ENCODE results near the gene ERRFI1.
"Not testable (repeated sequence)": the region's sequence is repeated elsewhere in the genome, so short reads cannot be mapped to it uniquely, and the experiment has no call there.

The ERRFI1 gene

GRCh38 chr1:7963841-7964240, 62.3 kb downstream of the ERRFI1 start:
- not testable (repeated sequence) for DNase-seq

GRCh38 chr1:7963378-7963730, 62.8 kb downstream of the ERRFI1 start:
- not testable (repeated sequence) for DNase-seq

DNA sequence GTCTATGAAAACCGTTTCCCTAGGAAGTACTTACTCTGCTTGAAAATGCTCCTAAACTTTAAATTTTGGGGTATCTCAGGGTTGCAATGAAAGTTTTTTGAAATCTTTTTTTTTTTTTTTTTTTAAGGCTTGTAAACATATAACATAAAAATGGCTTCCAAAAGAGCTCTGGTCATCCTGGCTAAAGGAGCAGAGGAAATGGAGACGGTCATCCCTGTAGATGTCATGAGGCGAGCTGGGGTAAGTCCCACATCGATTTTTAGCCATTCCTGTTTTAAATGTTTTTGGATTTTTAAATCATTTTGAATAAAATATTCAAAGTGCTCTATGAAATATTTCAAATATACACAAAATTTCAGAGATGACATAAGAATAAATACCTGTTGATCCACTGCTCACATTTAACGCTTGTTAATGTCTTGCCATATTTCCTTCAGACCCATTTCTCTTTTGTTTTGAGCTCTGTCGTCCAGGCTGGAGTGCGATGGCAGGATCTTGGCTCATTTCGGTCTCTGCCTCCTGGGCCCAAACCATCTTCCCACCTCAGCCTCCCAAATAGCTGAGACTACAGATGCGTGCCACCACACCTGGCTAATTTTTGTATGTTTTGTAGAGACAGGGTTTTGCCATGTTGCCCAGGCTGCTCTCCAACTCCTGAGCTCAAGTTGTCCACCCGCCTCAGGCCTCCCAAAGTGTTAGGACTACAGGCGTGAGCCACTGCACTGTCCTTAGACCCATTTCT, 63.3 kb downstream of the ERRFI1 start:
- DNase-seq = no peak

DNA sequence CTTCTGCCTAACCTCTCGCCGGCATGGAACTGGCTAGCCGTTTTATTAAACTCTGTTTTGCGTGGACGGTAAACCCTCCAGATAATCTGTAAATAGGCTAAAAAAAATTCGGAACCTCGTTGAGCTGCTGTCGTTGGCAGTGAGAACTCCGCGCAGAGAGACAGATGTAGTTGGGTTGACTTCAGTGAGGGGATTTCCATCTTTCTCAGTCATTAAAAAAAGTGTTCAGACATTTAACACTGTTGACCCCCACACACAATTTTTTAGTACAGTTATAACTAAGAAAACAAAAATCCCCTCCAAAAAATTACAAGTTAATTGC, 64.1 kb downstream of the ERRFI1 start:
- no peak for DNase-seq

All from retina (tissue), 1 donor.